GM15510 (cell line): ENCODE measurements around the gene GZF1.

Experiments used
- POLR2A ChIP-seq: IDR thresholded peaks from 3 replicates; pipeline ENCODE4 v1.6.1; 2011; ENCODE audit warnings: borderline replicate concordance; ENCODE audit not compliant: insufficient read length; ENCODE audit errors: extremely low read depth

GZF1 gene

DNA sequence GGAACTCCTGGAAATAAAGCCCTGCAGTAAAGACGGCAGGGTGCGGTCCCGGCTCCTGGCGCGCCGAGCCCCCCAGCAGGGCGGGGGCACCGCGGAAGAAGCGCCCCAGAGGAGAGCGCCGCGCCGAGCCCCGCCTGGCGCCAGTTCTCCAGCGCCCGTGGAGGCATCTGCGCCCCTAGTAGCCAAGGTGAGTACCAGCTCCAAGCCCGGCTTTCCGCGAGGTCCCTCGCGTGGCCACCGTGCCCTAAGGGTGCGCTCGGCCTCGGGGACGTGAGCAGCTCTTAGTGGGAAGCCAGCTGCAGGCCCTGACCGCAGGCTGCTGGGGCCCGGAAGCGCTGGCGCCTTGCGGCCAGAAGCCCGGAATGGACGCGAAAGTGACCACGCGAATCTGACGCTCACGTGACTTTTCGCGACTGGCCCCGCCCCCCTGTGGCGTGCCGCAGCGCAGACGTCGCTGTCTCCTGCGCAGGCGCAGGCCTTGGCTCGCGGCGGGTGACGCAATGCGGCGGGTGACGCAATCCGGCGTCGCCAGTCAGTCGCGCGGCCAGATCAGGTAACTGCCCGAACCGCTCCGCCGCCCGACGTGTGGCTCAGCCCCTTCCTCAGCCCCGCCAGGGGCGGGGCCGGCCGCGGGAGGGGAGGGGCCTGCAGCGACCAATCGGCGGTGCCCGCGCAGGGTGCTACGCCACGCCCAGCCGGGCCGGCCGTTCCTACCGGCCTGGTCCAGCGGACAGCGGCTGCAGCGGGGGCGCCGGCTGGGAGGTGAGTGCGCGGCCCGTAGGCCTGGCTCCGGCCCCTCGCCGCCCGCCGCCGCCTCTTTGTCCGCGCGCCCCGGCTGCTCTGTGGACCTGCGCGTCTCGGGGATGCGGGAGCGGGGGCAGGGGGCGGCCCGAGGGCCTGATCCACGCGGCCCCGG is at the start of gene GZF1:
Gene GZF1, plus strand, starts transcription at position 707 of the 916 bp plus-strand sequence. CDS start 2,202 bp downstream, outside the sequence.
- TF ChIP-seq POLR2A, result peak; percentile 84

DNA sequence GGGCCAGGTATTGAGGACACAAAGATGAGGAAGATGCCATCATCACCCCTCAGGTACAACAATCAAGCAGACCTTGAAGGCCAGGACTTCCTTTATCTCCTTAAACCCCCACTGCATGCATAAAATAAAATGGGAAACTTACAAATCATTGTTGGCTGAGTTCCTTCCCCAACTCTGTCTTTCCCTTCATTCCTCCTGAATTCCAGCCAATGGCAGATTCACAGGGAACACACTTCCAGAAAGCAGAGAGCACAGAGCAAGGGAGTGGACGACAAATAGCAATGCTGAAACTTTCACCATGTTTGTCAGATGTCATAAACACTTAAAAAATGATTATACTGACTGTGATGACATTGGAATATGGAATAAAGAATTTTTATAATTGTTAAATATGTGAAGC is 48.7 kb upstream of the GZF1 start:
- no peak for TF ChIP-seq POLR2A

GRCh38 chr20:23314699-23315098 is 47.3 kb upstream of the GZF1 start:
- no peak for TF ChIP-seq POLR2A

GRCh38 chr20:23315099-23315498 is 46.9 kb upstream of the GZF1 start:
- TF ChIP-seq POLR2A, result no peak

- TF ChIP-seq POLR2A, result no peak
Measured at GRCh38 chr20:23316626-23317025, 45.4 kb upstream of the GZF1 start.

DNA sequence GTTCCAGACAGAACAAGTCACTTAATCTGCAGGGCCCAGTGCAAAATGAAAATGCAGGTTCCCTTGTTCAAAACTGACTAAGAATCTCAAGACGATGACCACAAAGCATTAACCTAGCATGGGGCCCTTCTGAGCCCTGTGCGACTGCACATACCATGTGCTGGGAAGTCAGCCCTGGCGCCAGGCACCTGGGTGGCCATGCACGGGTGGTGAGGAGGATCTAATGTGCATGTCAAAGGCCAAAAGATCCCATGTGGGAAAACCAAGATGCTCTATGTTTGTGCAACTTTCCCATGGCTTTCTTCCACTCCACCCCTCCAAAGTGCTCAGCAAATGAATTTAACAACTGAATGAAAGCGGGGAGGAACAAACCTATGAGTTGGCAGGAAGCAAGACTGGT is 44.9 kb upstream of the GZF1 start:
- no peak for TF ChIP-seq POLR2A

GRCh38 chr20:23318347-23318746 is 43.6 kb upstream of the GZF1 start:
- TF ChIP-seq POLR2A, result no peak

- TF ChIP-seq POLR2A, result no peak
Measured at GRCh38 chr20:23320317-23320716, 41.7 kb upstream of the GZF1 start.

- no peak for TF ChIP-seq POLR2A
Measured at GRCh38 chr20:23325107-23325506, 36.9 kb upstream of the GZF1 start.

DNA sequence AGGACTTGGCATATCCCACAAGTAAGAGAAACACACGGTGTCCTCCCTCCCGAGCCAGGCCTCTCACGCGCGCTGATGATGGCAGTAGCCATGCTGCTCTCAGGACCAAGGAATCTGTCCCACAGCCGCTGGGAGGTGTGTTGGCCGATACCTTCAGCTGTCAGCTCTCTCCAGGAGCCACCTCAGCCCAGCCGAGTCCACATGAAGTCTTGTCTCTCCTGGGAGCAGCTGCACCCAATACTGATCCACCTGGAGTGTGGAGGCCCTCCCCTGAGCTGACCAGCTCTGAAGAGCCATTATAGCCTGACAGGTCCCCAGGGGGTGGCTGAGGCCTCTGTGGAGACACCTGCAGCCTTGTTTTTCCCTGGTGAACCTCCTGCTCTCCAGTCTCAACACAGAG is 35.2 kb upstream of the GZF1 start:
- TF ChIP-seq POLR2A, result no peak

GRCh38 chr20:23327617-23328333 is 34.2 kb upstream of the GZF1 start:
- TF ChIP-seq POLR2A, result no peak

DNA sequence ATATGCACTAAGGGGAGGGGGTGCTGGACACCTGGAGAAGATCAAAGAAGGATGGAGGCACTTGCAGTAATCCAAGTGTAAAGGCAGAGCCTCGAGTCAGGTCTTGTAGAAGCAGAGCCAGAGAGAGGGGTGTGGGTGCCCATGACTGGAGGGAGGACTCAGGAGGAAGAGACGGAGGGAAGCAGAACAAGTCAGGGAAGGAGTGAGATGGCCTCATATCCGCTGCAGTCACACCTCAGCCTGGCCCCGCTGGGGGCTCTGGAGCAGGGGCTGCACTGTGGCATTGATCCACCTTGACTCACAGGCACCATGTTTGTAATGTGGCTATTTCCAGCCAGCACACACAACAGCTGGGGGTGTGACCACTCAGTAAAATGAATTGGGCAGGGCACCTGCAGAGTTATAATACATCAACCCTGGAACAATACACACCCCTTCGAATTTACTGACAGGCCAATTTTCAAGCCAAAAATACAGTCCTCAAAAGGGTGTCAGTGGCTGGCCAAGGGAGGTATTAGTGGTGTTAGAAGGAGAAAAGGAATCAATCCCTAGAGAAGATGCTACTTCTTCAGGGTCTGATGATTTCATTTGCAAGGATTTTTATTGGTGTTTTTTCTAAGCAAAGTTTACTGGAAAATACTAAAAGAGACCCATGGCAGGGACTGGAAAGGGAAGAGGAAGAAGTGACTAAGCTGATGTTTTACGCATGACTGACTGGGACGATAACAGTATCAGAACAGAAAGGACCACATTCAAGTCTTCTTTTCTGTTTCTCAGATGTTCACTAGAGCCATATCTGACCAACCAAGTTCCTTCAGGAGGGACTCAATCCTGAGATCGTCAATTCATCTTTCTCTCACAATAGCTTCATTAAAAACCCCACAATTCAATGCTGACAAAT is 30.3 kb upstream of the GZF1 start:
- TF ChIP-seq POLR2A, result no peak

DNA sequence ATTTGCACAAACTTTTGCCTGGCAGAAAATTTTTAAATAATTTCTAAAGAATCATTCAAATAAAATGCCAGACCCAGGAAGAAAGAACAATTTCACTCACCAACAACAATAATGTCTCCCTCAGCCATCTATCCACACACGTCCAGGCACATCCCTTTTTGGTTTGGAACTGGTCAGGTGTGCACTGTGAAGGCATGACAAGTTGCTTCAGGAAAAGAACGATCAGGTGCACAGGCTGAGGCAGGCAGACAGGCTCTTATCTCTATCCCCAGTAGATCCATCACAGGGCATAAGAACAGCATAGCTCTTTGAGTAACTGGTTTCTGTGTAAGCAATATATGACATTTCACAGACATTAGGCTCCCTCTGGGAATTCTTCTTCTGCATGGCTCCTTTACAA is 29.5 kb upstream of the GZF1 start:
- no peak for TF ChIP-seq POLR2A

DNA sequence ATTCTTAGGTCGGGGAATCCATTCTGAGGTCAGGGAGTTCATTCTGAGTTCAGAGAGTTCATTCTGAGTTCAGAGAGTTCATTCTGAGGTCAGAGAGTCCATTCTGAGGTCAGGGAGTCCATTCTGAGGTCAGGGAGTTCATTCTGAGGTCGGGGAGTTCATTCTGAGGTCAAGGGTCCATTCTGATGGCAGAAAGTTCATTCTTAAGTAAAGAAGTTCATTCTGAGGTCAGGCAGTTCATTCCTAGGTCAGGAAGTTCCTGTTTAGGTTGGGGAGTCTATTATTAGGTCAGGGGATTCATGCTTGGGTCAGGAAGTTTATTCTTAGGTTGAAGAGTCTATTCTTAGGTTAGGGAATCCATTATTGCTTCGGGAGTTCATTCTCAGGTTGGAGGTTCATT is 27.9 kb upstream of the GZF1 start:
- no peak for TF ChIP-seq POLR2A

DNA sequence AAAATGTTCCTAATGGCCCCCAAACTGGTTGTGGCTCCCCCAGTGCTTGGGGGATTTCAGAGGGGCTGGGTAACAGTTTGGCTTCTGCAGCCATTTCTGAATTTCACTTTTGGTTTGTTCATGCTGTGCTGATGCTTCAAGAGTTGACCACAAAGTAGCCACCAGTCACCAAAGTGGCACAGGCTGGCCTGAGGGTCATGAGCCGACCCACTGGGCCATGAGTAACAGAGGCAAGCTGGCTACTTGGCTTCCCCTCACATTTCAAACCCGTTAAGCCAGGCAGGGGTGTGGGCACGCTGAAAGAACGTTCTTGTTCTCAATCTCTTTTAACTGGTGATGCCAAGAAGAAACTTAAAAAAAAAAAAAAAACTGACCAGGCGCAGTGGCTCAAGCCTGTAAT is 26.5 kb upstream of the GZF1 start:
- TF ChIP-seq POLR2A, result no peak

DNA sequence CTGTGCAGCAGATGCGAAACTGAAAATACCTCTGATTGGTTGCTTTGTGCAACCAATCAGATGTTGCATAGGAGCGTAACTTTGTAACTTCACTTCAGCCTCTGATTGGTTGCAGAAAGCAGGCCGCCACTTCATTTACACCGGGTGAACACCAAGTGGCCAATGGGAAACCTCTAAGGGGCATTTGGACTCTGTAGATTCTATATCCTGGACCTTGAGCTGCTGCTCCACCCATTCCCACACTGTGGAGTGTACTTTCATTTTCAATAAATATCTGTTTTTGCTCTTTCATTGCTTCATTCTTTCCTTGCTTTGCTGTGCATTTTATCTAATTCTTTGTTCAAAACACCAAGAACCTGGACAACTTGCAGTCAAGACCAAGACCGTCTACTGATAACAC is 25.5 kb upstream of the GZF1 start:
- TF ChIP-seq POLR2A, result no peak

GRCh38 chr20:23337312-23337711 is 24.7 kb upstream of the GZF1 start:
- TF ChIP-seq POLR2A, result no peak
